ENCODE results near the gene GPATCH1. TPM values are rescaled to one million over a fixed set of nuclear protein-coding genes. Genes with fewer than 3 reads are reported as not detected.

The GPATCH1 gene
- total and polyA plus RNA-seq, 9 of the 15 experiments (the other 6 are each of a cell fraction or from before 2014, with no cell fraction given) = 3.7 to 9.7 (median 7.7) TPM

DNA sequence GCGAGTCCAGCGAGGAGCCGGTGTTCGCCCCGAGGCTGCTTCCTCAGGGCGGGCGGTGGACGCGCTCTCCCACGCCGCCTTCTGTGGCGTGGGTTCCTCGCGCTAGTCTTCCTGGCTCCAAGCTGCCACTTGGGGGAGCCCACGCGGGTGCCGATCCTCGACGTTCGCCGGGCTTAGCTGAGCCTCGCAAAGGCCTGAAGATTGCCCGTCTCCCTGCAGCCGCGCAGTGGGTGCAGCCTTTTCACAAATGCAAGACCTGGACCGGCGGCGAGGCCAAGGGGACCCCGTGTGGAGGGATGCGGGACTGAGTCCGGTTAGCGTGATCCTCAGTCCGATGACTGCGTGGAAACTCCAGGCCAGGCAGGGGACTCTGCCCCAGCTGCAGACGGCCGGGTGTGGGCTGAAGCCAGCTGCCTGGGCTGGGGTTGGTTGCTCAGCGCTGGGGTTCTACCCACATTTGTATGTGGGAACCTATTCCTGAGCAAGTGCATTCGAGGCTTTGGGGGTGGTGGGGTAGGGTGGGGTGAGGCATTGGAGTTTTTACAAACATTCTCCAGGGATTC lies 96.5 kb downstream of the GPATCH1 start (continued):
- TF ChIP-seq PRPF4 (IDR thresholded peaks at IDR 0.05; ENCODE audit: insufficient read depth, low read depth, low read length, poor library complexity, severe bottlenecking) (no peak), MXI1 (IDR thresholded peaks at IDR 0.05; ENCODE audit: low read depth, low read length) (no peak), CHCHD3 (CRISPR knock-in tag; IDR thresholded peaks at IDR 0.05) (no peak), PPARD (CRISPR knock-in tag; IDR thresholded peaks at IDR 0.05) (no peak), POLR2A (conservative IDR thresholded peaks at IDR 0.05) (no peak)
- TF ChIP-seq, protein P1, sequence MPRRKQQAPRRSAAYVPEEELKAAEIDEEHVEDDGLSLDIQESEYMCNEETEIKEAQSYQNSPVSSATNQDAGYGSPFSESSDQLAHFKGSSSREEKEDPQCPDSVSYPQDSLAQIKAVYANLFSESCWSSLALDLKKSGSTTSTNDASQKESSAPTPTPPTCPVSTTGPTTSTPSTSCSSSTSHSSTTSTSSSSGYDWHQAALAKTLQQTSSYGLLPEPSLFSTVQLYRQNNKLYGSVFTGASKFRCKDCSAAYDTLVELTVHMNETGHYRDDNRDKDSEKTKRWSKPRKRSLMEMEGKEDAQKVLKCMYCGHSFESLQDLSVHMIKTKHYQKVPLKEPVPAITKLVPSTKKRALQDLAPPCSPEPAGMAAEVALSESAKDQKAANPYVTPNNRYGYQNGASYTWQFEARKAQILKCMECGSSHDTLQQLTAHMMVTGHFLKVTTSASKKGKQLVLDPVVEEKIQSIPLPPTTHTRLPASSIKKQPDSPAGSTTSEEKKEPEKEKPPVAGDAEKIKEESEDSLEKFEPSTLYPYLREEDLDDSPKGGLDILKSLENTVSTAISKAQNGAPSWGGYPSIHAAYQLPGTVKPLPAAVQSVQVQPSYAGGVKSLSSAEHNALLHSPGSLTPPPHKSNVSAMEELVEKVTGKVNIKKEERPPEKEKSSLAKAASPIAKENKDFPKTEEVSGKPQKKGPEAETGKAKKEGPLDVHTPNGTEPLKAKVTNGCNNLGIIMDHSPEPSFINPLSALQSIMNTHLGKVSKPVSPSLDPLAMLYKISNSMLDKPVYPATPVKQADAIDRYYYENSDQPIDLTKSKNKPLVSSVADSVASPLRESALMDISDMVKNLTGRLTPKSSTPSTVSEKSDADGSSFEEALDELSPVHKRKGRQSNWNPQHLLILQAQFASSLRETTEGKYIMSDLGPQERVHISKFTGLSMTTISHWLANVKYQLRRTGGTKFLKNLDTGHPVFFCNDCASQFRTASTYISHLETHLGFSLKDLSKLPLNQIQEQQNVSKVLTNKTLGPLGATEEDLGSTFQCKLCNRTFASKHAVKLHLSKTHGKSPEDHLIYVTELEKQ (CRISPR knock-in tag; IDR thresholded peaks at IDR 0.05) = no peak

Small RNA genes within 50 kb of the gene (small RNA-seq; reads per million reads assigned to genes)
- gene AC008521.1 = not detected
- not detected for gene AC008521.2

Other genes with a start within 250 kb of the GPATCH1 start
Only the 7 nearest of the 8 such genes appear.
- gene SLC7A9, start 211.4 kb upstream of the GPATCH1 start, total RNA-seq (2014; rRNA removed) = not detected in 2 replicates
- not detected in 2 replicates for gene SLC7A9, start 211.4 kb upstream of the GPATCH1 start, total RNA-seq (2014; rRNA removed; fragmentation: Illumina TruSeq; extraction: Trizol)
- gene SLC7A9, start 211.4 kb upstream of the GPATCH1 start, total RNA-seq (2015; rRNA removed; fragmentation: Illumina TruSeq; extraction: Trizol) = not detected in 2 replicates
- gene SLC7A9, start 211.4 kb upstream of the GPATCH1 start, total RNA-seq (2021) = not detected in 2 replicates
- not detected in 2 replicates for gene SLC7A9, start 211.4 kb upstream of the GPATCH1 start, polyA plus RNA-seq (2011; rRNA removed)
- not detected in 2 replicates for gene SLC7A9, start 211.4 kb upstream of the GPATCH1 start, polyA plus RNA-seq (2014; fragmentation: Illumina TruSeq; extraction: Trizol)
- gene SLC7A9, start 211.4 kb upstream of the GPATCH1 start, polyA plus RNA-seq (2014; fragmentation: Nextera tagmentation; extraction: Ambion mirVana) = not detected
- not detected in 2 replicates for gene SLC7A9, start 211.4 kb upstream of the GPATCH1 start, polyA plus RNA-seq (2014; rRNA removed)
- 5.6 and 8.5 TPM in 2 replicates for gene CEP89, start 109.2 kb upstream of the GPATCH1 start, total RNA-seq (2014; rRNA removed)
- gene CEP89, start 109.2 kb upstream of the GPATCH1 start, total RNA-seq (2014; rRNA removed; fragmentation: Illumina TruSeq; extraction: Trizol) = 5.5 and 7.1 TPM in 2 replicates
- gene CEP89, start 109.2 kb upstream of the GPATCH1 start, total RNA-seq (2015; rRNA removed; fragmentation: Illumina TruSeq; extraction: Trizol) = 7.2 and 7.7 TPM in 2 replicates
- 10.2 and 10.5 TPM in 2 replicates for gene CEP89, start 109.2 kb upstream of the GPATCH1 start, total RNA-seq (2021)
- gene CEP89, start 109.2 kb upstream of the GPATCH1 start, polyA plus RNA-seq (2011; rRNA removed) = 11.2 and 13.0 TPM in 2 replicates
- gene CEP89, start 109.2 kb upstream of the GPATCH1 start, polyA plus RNA-seq (2014; fragmentation: Illumina TruSeq; extraction: Trizol) = 14.3 and 15.0 TPM in 2 replicates
- 1 to 10 TPM; 5.5 to 7.0 TPM for gene CEP89, start 109.2 kb upstream of the GPATCH1 start, polyA plus RNA-seq (2014; fragmentation: Nextera tagmentation; extraction: Ambion mirVana)
- 13.8 and 14.1 TPM in 2 replicates for gene CEP89, start 109.2 kb upstream of the GPATCH1 start, polyA plus RNA-seq (2014; rRNA removed)
- gene FAAP24, start 108.9 kb upstream of the GPATCH1 start, total RNA-seq (2014; rRNA removed) = 5.5 and 6.0 TPM in 2 replicates
- 4.6 and 6.2 TPM in 2 replicates for gene FAAP24, start 108.9 kb upstream of the GPATCH1 start, total RNA-seq (2014; rRNA removed; fragmentation: Illumina TruSeq; extraction: Trizol)
- 5.5 and 6.5 TPM in 2 replicates for gene FAAP24, start 108.9 kb upstream of the GPATCH1 start, total RNA-seq (2015; rRNA removed; fragmentation: Illumina TruSeq; extraction: Trizol)
- 4.9 and 7.4 TPM in 2 replicates for gene FAAP24, start 108.9 kb upstream of the GPATCH1 start, total RNA-seq (2021)
- gene FAAP24, start 108.9 kb upstream of the GPATCH1 start, polyA plus RNA-seq (2011; rRNA removed) = 6.8 and 8.2 TPM in 2 replicates
- gene FAAP24, start 108.9 kb upstream of the GPATCH1 start, polyA plus RNA-seq (2014; fragmentation: Illumina TruSeq; extraction: Trizol) = 8.7 and 11.8 TPM in 2 replicates
- gene FAAP24, start 108.9 kb upstream of the GPATCH1 start, polyA plus RNA-seq (2014; fragmentation: Nextera tagmentation; extraction: Ambion mirVana) = 10 to 100 TPM; 16.0 to 21.6 TPM
- gene FAAP24, start 108.9 kb upstream of the GPATCH1 start, polyA plus RNA-seq (2014; rRNA removed) = 6.3 and 10.8 TPM in 2 replicates
- 2.8 and 3.7 TPM in 2 replicates for gene RHPN2, start 16.3 kb upstream of the GPATCH1 start, total RNA-seq (2014; rRNA removed)
- gene RHPN2, start 16.3 kb upstream of the GPATCH1 start, total RNA-seq (2014; rRNA removed; fragmentation: Illumina TruSeq; extraction: Trizol) = 2.7 and 3.2 TPM in 2 replicates
- gene RHPN2, start 16.3 kb upstream of the GPATCH1 start, total RNA-seq (2015; rRNA removed; fragmentation: Illumina TruSeq; extraction: Trizol) = 3.0 and 3.6 TPM in 2 replicates
- 4.1 and 4.4 TPM in 2 replicates for gene RHPN2, start 16.3 kb upstream of the GPATCH1 start, total RNA-seq (2021)
- 7.2 and 9.9 TPM in 2 replicates for gene RHPN2, start 16.3 kb upstream of the GPATCH1 start, polyA plus RNA-seq (2011; rRNA removed)
- 5.9 and 6.1 TPM in 2 replicates for gene RHPN2, start 16.3 kb upstream of the GPATCH1 start, polyA plus RNA-seq (2014; fragmentation: Illumina TruSeq; extraction: Trizol)
- 1 to 10 TPM in 1 of 2 experiments, under 1 TPM in 1; 0.63 to 1.2 TPM for gene RHPN2, start 16.3 kb upstream of the GPATCH1 start, polyA plus RNA-seq (2014; fragmentation: Nextera tagmentation; extraction: Ambion mirVana)
- 2.9 and 5.7 TPM in 2 replicates for gene RHPN2, start 16.3 kb upstream of the GPATCH1 start, polyA plus RNA-seq (2014; rRNA removed)
- not detected in 2 replicates for gene WDR88, start 50.9 kb downstream of the GPATCH1 start, total RNA-seq (2014; rRNA removed)
- not detected in 2 replicates for gene WDR88, start 50.9 kb downstream of the GPATCH1 start, total RNA-seq (2014; rRNA removed; fragmentation: Illumina TruSeq; extraction: Trizol)
- not detected in 2 replicates for gene WDR88, start 50.9 kb downstream of the GPATCH1 start, total RNA-seq (2015; rRNA removed; fragmentation: Illumina TruSeq; extraction: Trizol)
- gene WDR88, start 50.9 kb downstream of the GPATCH1 start, total RNA-seq (2021) = not detected in 2 replicates
- not detected in 2 replicates for gene WDR88, start 50.9 kb downstream of the GPATCH1 start, polyA plus RNA-seq (2011; rRNA removed)
- gene WDR88, start 50.9 kb downstream of the GPATCH1 start, polyA plus RNA-seq (2014; fragmentation: Illumina TruSeq; extraction: Trizol) = not detected in 2 replicates
- under 1 TPM; 0.03 to 0.04 TPM for gene WDR88, start 50.9 kb downstream of the GPATCH1 start, polyA plus RNA-seq (2014; fragmentation: Nextera tagmentation; extraction: Ambion mirVana)
- not detected in 2 replicates for gene WDR88, start 50.9 kb downstream of the GPATCH1 start, polyA plus RNA-seq (2014; rRNA removed)
- not detected in 2 replicates for gene LRP3, start 113.1 kb downstream of the GPATCH1 start, total RNA-seq (2014; rRNA removed)
- not detected in 2 replicates for gene LRP3, start 113.1 kb downstream of the GPATCH1 start, total RNA-seq (2014; rRNA removed; fragmentation: Illumina TruSeq; extraction: Trizol)
- not detected in 2 replicates for gene LRP3, start 113.1 kb downstream of the GPATCH1 start, total RNA-seq (2015; rRNA removed; fragmentation: Illumina TruSeq; extraction: Trizol)
- 0.04 and 0.29 TPM in 2 replicates for gene LRP3, start 113.1 kb downstream of the GPATCH1 start, total RNA-seq (2021)
- gene LRP3, start 113.1 kb downstream of the GPATCH1 start, polyA plus RNA-seq (2011; rRNA removed) = not detected in 2 replicates
- gene LRP3, start 113.1 kb downstream of the GPATCH1 start, polyA plus RNA-seq (2014; fragmentation: Illumina TruSeq; extraction: Trizol) = not detected in 2 replicates
- gene LRP3, start 113.1 kb downstream of the GPATCH1 start, polyA plus RNA-seq (2014; fragmentation: Nextera tagmentation; extraction: Ambion mirVana) = not detected
- gene LRP3, start 113.1 kb downstream of the GPATCH1 start, polyA plus RNA-seq (2014; rRNA removed) = not detected in 2 replicates
- not detected in 2 replicates for gene SLC7A10, start 144.7 kb downstream of the GPATCH1 start, total RNA-seq (2014; rRNA removed)
- gene SLC7A10, start 144.7 kb downstream of the GPATCH1 start, total RNA-seq (2014; rRNA removed; fragmentation: Illumina TruSeq; extraction: Trizol) = not detected in 2 replicates
- gene SLC7A10, start 144.7 kb downstream of the GPATCH1 start, total RNA-seq (2015; rRNA removed; fragmentation: Illumina TruSeq; extraction: Trizol) = not detected in 2 replicates
- not detected in 2 replicates for gene SLC7A10, start 144.7 kb downstream of the GPATCH1 start, total RNA-seq (2021)
- gene SLC7A10, start 144.7 kb downstream of the GPATCH1 start, polyA plus RNA-seq (2011; rRNA removed) = not detected in 2 replicates
- not detected in 2 replicates for gene SLC7A10, start 144.7 kb downstream of the GPATCH1 start, polyA plus RNA-seq (2014; fragmentation: Illumina TruSeq; extraction: Trizol)
- gene SLC7A10, start 144.7 kb downstream of the GPATCH1 start, polyA plus RNA-seq (2014; fragmentation: Nextera tagmentation; extraction: Ambion mirVana) = under 1 TPM in 1 of 2 experiments, not detected in 1; 0.07 TPM
- not detected in 2 replicates for gene SLC7A10, start 144.7 kb downstream of the GPATCH1 start, polyA plus RNA-seq (2014; rRNA removed)

Data from K562 (cell line).